Stimulated activated CD8-positive, alpha-beta memory T cell treated with anti-CD3 and anti-CD28 coated beads, Interleukin-12 subunit alpha, Interleukin-12 subunit beta, amount 100 ng/mL, for 24 hours (primary cell): ENCODE data around the gene RREB1.

Experiments
- DNase-seq: peaks from one replicate; pipeline ENCODE4 v3.0.0-alpha.2; 2020; ENCODE audit errors: extremely low read depth

The RREB1 gene

DNA sequence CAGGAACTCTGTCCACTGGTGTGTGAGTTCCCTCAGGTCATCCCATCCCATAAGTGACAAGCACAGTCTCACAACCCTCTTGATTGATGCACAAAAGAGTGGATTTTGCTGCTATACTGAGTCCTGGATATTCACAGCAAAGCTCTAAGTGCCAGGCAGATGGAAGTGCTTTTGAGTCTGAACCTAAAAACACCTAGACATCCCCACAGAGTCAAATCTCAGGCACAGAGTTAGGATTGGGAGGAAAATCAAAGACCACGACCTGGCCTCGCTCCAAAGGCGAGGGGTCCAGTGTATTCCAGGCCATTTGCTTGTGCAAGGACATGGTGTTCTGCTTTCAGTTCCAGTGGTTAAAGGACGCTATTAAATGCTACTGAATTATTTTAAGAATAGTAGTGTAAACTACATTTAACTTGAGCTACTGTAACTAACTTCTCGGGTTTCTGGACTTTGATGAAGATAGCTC lies 56.8 kb downstream of the RREB1 start:
- no peak for DNase-seq

DNA sequence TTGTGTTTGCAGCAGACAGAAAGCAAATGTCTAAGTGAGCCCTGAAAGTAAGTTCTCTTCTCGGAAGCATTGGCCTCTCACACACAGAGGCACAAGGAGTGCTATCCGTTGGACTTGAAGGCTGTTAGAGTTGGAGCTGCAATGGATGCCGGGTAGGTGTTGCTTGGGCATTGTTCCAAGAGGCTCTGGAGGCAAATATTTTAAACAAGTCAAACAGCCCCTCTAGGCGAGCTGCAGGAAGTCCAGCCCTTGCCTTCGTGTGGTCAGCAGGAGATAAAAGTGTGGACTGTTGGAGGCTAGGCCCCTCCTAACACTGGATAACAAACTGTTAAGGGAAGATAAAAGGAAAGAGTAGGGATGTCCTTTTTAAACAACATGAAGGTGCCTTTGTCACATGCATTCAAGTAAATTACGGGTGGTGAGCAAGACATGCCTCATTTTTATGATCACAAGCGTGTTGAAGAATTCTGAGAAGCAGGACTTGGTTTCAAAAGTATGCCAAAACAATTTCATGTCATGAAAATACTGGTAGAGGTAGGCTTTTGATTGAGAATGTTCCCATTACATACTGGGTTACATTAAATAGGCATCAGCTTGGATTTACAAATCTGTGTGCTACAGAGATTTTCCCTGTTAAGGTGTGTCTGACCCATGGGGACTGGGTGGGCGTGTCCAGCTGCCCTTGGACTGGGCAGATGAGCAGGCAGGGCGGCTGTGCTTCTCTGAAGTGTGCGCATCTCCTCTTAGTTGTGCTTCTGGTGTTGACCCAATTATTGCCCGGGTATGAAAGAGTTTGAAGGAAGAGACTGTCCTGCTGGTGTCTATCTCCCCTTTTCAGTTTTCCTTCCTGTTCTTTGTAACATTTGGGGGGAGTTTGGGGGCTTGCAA lies 57.5 kb downstream of the RREB1 start:
- no peak for DNase-seq

DNA sequence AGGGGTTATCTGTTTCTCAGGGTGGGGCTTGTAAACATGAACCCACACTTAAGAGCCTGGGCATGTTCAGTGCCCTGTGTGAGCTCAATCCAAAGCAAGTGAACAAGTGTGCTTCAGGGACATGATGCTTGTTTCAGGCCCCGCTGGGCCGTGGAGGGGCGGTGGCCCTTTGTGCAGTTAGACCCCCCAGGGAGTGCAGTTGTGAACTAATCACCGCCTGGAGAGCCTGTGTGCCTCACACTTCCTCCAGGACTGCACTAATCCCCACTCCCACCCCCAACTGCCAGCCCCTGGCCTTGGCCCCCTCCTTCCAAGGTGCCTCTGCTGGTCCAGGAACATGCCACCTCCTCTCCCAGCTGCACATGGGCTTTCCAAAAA lies 58.1 kb downstream of the RREB1 start:
- DNase-seq: no peak

DNA sequence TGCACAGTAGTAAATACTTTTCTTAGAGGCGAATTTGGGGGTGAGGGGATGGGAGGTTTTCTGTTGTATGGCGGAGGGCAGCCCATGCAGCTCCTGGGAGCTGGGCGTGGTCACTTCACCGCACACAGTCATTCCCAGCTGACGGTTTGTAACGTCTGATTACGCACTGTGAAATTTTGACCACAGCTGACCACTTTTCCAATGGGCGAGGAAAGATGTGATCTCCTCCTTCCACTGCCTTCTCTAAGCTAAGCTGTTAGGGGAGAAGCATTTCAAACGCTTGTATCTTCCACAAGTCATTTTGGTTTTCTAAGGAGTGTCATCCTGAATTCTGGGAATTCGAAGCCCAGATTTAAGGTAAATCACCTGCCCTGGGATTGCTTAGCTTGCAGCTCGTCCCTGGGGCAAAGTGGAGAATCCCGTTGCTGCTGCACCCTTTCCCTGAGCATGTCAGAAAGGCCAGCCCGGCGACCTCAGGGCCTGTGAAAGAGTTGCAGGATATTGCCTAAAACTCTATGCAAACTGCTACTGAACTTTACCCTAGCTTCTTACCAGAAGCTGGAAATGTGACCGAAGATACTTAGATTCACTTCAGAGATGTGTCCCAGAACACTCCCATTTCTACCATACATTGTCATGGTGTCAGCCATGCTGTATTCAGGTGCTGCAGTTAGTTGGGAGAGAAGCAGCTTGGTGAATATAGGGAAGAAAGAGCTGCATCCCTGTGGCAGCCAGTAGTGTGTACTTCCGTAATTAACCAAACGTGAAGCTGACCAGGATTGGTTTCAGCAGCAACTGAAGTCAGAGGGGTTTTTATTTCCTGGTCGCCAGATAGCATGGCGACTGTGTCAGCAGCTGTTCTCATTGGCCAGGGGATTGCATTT lies 58.9 kb downstream of the RREB1 start:
- DNase-seq: no peak

DNA sequence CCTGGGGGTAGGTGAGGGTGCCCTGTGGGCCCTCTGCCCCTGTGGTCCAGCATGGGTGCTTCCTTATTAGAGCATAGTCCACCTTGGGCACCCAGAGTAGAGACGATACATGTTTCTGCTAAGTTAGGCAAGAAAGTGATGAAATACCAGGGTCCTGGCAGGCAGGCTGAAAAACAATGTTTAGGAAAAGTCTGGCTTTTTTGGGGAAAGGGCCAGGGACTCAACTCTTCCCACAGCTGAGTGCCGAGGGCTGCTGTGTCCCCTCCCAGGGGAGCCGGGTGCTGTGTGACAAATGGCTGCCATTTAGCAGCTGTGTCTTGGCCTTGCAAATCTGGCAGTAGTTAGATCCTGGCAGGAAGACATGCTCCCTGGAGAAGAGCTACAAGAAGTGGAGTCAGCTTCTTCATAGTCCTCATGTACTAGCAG lies 61.5 kb downstream of the RREB1 start:
- no peak for DNase-seq

DNA sequence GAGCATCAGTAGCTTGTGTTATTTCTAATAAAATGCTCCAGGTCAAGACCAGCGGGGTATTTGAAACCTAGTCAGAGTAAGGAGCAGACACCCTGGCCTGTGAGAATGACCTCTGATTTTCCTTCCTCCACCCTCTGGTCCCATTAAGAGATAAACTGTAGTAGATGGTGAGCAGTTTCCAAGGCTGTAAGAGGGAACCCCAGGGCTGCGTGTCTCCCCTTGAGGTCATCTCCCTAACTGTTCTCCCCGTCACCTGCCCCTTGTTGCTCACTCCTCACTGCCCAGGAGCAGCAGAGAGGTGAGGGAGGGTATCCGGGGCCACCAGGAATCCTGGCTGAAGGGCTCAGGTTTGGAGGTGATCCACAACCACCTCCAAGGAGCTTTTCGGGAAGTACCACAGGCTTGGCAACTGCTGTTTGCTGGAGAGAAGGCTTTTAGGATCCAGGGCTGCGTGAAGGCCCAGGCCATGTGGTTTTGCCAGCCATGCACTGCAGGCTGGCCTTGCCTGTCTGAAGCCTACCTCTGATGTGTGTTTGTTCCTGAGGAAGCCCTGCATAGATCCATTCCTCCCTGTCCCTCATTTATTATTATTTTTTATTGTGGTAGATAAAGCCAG lies 62.5 kb downstream of the RREB1 start:
- no peak for DNase-seq

DNA sequence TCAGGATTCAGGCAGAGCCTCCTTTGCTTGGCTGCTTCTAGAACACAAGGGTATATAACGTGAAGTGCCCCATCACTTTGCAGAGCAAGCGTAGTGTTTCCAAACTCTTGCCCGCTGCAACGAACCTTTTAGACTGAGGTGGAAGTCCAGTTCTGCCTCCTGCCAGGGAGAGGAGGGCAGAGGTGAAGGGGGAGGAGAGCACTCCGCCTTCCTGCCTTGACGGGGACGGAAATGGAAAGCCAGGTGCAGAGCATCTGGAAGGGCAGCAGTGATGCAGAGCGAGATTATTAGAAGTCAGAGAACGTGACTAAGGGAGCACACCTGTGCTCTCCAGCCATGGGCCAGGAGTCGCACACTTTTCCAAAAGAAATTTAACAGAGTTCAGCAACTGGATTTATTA lies 63.4 kb downstream of the RREB1 start:
- no peak for DNase-seq

DNA sequence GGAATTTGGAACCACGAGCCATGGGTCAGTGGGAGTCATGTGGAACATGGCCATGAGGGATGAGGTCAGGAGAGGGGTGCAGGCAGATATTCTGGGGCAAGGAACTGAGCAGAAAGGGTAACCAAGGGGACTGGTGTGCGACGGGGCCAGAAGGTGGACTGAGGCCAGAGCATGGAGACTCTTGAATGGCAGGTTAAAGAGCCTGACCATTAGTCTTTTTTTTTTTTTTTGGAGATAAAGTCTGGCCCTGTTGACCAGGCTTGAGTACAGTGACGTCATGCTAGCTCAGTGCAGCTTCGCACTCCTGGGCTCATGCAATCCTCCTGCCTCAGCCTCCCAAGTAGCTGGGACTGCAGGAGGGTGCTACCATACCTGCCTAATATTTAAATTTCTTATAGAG lies 64.0 kb downstream of the RREB1 start:
- no peak for DNase-seq

DNA sequence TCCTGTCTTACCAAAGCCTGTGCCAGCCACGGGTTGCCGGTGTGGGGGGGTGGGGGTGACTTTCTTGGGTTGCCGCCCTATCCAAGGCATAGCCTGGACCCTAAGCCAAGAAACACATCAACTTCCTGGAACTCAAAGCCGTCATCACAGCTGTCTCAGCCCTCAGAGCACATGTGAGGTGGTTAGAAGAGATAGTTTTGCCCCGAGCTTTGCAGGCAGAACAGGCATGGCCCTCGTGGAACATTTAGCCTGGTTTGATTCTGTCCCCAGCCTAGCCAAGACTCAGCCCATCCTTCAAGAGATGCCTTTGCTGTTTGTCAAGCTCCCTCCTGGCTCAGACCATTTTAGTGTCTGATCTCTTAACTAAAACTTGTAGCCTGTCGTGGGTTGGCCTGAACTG lies 64.9 kb downstream of the RREB1 start:
- DNase-seq: no peak

DNA sequence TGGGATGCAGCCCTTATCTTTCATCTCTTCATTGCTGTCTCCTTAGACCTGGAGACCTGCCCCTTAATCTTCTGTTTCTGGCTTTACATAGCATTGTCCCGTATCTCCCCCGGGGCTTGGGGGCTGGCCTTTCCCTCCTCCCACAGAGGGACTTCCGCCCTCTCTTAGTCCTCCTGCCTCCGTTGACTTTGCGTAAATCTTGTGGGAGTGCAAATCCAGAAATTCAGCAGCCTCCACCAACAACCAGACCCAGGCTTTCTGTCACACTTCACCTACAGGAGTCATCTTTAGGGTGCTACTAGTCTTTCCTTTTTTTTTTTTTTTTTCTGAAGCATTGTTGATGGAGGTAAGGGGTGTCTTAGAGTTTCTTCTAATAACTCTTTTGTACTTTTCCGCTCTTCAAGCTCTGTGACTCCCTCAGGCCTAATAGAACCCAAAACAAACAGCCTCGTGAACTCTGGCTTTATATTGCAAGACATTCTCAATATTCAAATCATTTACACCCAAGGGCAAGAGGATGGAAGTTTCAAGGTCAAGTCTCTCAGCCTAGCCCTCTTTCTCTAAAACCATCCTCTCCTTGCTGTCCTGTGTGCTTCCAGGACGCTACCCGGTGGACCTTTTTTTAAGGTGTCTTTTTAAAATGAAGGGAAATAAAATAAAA lies 66.2 kb downstream of the RREB1 start:
- no peak for DNase-seq

DNA sequence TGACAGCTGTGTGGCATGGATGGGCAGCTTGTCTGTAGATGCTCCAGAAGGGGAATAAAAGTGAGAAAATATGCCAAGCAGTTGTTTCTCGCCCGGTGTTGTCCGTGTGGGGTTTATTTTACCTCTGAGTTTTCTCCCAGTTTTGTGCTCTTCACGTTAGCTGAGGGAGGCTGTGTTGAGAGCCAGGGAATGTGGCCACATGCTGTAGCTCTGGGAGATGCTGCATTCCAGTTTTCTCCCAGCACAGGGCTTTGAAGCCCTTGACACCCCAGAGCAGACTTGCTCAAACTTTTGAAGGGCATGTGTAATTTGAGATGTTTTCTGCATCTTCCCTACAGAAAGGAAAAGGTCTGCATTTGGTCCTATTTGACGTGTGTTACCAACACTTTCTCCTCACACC lies 67.7 kb downstream of the RREB1 start:
- no peak for DNase-seq

DNA sequence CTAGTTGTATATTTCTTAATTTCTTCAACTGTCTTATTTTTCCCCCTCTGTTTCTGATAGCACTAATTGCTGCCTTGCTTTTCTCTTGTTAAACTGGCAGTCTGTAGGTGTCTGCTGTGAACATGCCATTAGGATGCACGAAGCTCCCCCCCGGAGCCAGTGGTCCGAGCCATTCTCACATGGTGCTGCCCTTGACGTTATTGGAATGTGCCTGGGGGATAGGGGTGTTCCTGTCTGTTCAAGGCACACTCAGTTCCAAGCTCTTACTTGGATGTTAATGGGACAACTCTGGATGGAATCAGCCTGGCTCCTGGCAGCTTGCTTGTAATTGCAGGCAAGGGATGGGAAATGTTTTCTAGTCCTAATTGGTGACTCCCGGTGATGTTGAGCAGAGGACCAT lies 68.4 kb downstream of the RREB1 start:
- no peak for DNase-seq

DNA sequence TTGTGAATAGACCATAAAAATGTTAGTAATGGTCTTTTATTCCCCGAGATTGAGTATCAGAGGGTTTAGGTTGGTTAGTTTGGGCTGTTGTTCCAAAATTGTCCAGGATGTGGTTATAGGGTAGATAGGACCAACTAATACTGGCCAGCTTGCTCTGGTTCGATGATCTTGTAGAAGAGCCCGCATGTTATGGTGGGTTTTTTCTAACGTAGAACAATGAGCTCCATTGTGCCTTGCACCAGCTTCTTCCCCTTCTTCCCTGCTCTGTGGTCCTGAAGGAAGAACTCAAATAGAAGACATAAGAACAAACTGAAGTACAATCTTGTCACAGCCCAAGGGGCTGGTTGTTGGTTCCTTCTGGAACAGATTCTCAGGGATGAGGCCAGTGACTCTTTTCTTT lies 70.5 kb downstream of the RREB1 start:
- DNase-seq: no peak

DNA sequence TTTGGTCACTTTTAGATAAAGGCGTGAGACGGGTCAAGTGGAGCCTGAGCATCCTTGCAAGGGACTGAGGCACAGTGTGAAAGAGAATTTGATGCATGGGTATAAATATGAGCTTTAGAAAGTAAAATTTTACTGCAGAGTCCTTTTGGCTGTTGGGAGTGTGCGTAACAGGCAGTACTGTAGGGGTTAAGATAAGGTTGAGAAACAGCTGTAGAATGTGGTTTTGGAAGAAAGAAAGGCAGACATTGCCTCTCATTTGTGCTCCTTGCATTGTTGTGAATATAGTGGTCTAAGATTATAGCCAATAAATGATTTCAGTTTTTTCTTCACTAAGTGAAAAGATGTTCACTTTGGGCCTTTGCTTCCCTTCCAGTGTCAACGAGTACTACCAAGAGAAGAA lies 73.0 kb downstream of the RREB1 start:
- no peak for DNase-seq

DNA sequence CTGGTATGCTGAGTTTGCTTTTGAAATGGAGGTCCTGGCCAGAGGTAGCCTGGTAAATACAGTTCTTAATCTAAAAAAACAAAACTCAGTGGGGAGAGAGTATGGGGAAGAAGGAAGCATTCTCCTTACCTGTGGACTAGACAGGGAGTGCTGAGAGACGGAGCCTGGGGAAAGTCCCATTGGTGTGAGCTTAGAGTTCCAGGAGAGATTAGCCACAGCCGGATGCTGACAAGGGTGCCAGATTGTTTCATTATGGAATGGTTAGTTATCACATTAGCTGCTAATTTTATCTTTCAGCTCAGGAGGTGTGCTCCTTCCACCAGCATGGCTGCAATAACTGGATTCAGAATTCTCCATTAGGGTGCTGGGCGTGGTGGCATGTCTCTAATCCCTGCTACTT lies 75.9 kb downstream of the RREB1 start:
- no peak for DNase-seq

DNA sequence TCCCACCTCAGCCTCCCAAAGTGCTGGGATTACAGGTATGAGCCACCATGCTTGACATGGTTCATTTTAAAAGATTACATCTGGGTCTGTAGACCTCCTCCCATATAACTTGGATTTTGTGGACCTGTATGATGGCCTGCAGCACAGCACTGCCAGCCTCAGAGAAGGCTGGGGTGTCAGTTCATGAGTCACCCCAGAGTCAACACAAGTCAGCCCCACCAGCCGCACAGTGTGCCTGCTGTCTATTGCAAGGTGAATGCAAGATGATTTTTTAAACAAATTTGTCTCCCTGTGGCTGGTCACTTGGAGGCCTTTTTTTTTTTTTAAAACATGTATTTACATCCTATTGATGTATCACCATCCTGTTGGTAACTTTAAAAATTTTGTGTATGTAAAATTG lies 76.7 kb downstream of the RREB1 start:
- no peak for DNase-seq

DNA sequence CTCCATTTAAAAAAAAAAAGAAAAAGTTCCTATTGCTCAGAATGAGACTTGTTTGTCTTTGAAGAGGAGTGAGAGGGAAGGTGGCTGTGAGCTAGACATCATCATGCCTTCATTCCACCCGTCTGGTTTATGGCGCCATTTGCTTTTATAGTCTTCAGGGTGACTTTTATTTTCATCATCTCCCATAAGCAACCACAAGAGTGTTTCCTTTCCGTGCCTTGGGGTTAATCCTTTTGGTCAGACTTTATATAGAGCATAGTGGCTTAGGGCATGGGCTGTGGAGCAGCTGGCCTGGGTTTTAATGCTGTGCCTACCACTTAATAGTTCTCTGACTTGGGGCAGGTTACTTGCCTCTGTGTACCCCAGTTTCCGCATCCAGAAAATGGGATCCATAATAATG lies 77.8 kb downstream of the RREB1 start:
- DNase-seq: no peak

DNA sequence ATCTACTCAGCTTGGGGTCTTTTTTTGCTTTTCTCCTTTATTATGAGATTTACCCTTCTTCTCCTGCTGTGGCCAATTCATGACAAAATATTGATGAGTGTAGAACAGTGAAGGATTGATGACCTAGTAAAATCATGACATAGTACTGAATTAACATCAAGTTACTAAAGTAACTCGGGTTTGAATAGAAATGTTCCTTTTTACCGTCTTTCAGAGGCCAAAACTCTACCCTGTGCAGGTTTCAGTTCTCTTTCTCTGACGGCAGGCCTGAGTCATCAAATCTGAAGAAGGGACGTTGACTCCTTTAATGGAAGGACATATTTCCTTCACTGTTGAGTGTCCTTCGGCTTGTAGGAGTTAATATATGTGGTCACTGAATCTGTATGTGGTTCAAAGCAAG lies 80.7 kb downstream of the RREB1 start:
- DNase-seq: no peak

DNA sequence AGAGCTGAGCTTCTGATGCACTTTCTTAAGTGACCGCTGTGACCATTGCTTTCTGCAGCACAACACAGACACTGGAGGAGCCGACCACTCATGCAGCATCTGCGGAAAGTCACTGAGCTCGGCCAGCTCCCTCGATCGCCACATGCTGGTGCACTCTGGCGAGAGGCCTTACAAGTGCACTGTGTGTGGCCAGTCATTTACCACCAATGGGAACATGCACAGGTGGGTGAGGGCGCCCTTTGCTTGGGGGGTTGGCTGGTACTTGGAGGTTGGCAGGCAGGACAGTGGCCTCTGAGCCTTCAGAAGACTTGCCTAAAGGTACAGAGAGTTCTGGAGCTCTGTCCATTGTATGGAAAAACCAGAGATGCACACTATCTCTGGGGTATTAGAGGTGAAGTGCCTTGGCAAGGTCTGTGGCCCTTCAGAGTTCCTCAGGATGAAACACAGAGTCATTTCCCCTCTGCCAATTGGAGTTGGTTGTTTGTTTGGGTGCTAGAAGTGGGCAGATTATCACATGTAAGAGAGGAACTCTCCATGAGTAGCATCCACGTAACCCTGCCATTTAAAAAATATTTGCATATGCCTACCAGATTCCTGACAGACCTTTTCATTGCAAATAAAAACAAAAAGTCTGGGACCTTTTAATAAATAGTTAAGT lies 81.5 kb downstream of the RREB1 start:
- DNase-seq: no peak

DNA sequence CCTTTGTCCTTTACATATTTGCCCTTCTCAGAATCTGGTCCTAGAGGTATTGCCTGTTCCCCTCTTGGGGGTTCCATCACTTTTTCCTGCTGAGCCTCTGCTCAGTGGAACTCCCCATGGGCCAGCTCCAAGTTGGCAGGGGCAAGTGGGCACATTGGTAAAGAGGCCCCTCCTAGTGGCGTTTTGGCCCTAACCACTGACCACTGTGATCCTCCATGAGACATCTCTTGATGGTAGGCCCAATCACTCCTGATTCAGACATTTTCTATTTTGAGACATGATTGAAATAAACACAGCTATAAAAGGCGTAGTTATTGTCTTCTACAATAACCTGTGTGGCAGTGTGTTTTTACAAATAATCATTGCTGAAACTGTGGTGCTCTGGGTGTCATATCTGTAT lies 83.0 kb downstream of the RREB1 start:
- DNase-seq: no peak

DNA sequence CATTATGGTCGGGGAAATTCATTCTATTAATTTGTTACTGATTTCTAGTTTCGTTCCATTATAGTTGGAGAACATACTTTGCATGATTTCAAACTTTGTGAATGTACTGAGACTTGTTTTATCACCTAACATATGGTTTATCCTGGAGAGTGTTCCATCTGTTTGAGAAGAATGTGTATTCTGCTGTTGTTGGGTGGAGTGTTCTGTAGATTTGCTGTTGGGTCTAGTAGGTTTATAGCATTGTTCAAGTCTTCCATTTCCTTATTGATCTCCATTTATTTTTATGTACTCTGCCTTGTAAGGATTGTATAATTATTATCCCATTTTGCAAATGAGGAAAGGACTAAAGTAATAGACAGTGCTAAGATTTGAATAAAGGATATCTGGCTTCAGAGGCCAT lies 85.4 kb downstream of the RREB1 start:
- no peak for DNase-seq
